ENCODE measurements around the gene SGPP1. TPM values are rescaled to one million over a fixed set of nuclear protein-coding genes. Genes with fewer than 3 reads are reported as not detected.

Gene SGPP1
- total and polyA plus RNA-seq, 10 of the 15 experiments (the other 5 are each of a cell fraction or from before 2014, with no cell fraction given), result 3.5 to 37.7 (median 25.5) TPM

DNA sequence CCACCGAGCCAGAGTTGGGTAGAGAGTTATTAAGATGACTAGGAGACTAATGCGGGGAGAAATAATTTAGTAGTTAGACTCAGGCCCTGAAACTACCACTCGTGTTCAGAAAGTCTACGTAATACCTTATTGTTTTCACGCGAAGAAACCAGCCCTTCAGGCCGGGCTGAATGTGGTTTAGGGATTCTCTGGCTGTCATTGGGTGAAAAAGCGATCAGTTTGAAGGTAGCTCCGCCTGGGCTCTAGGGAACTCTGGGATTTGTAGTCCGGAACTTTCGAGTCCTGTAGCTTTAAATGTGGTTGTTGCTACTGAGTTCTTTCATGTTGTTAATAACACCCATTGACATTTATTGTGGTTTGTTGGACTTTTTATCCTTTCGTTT, 85.6 kb downstream of the SGPP1 start (continued):
- TF ChIP-seq, protein P1, sequence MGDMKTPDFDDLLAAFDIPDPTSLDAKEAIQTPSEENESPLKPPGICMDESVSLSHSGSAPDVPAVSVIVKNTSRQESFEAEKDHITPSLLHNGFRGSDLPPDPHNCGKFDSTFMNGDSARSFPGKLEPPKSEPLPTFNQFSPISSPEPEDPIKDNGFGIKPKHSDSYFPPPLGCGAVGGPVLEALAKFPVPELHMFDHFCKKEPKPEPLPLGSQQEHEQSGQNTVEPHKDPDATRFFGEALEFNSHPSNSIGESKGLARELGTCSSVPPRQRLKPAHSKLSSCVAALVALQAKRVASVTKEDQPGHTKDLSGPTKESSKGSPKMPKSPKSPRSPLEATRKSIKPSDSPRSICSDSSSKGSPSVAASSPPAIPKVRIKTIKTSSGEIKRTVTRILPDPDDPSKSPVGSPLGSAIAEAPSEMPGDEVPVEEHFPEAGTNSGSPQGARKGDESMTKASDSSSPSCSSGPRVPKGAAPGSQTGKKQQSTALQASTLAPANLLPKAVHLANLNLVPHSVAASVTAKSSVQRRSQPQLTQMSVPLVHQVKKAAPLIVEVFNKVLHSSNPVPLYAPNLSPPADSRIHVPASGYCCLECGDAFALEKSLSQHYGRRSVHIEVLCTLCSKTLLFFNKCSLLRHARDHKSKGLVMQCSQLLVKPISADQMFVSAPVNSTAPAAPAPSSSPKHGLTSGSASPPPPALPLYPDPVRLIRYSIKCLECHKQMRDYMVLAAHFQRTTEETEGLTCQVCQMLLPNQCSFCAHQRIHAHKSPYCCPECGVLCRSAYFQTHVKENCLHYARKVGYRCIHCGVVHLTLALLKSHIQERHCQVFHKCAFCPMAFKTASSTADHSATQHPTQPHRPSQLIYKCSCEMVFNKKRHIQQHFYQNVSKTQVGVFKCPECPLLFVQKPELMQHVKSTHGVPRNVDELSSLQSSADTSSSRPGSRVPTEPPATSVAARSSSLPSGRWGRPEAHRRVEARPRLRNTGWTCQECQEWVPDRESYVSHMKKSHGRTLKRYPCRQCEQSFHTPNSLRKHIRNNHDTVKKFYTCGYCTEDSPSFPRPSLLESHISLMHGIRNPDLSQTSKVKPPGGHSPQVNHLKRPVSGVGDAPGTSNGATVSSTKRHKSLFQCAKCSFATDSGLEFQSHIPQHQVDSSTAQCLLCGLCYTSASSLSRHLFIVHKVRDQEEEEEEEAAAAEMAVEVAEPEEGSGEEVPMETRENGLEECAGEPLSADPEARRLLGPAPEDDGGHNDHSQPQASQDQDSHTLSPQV (IDR thresholded peaks at IDR 0.05), result no peak
- peak; percentile 9; the same call in 1 of the 2 replicates for TF ChIP-seq SIN3A (IDR thresholded peaks at IDR 0.05; ENCODE audit: low read depth, low read length)
- TF ChIP-seq CBFB (IDR thresholded peaks at IDR 0.05; ENCODE audit: low read depth), result 0 out of 2 replicates have a peak, but pooled peaks have one; percentile 23
- peak; percentile 79 for TF ChIP-seq GABPA (IDR thresholded peaks at IDR 0.05; ENCODE audit: low read depth)
- TF ChIP-seq MEF2B (IDR thresholded peaks at IDR 0.05; ENCODE audit: partially characterized antibody, poor library complexity, severe bottlenecking), result no peak
- TF ChIP-seq SMAD1 (IDR thresholded peaks at IDR 0.05; ENCODE audit: low read depth, partially characterized antibody), result peak; percentile 65
- no peak for TF ChIP-seq POLR2A (IDR thresholded peaks at IDR 0.05; ENCODE audit: low read depth, low read length)
- TF ChIP-seq, protein P2, sequence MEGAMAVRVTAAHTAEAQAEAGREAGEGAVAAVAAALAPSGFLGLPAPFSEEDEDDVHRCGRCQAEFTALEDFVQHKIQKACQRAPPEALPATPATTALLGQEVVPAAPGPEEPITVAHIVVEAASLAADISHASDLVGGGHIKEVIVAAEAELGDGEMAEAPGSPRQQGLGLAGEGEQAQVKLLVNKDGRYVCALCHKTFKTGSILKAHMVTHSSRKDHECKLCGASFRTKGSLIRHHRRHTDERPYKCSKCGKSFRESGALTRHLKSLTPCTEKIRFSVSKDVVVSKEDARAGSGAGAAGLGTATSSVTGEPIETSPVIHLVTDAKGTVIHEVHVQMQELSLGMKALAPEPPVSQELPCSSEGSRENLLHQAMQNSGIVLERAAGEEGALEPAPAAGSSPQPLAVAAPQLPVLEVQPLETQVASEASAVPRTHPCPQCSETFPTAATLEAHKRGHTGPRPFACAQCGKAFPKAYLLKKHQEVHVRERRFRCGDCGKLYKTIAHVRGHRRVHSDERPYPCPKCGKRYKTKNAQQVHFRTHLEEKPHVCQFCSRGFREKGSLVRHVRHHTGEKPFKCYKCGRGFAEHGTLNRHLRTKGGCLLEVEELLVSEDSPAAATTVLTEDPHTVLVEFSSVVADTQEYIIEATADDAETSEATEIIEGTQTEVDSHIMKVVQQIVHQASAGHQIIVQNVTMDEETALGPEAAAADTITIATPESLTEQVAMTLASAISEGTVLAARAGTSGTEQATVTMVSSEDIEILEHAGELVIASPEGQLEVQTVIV (IDR thresholded peaks at IDR 0.05; ENCODE audit: borderline replicate concordance, partially characterized antibody), result peak; percentile 2
- peak; percentile 82; the same call in 1 of the 2 replicates for TF ChIP-seq ZNF207 (IDR thresholded peaks at IDR 0.05; ENCODE audit: borderline replicate concordance)
- TF ChIP-seq NFYB (IDR thresholded peaks at IDR 0.05; ENCODE audit: insufficient read depth, low read depth, low read length), result peak; percentile 60
- no peak for TF ChIP-seq WRNIP1 (IDR thresholded peaks at IDR 0.05; ENCODE audit: borderline replicate concordance, low read depth, low read length)
- no peak for TF ChIP-seq TCF7 (IDR thresholded peaks at IDR 0.05; ENCODE audit: borderline replicate concordance)
- TF ChIP-seq, protein P3, sequence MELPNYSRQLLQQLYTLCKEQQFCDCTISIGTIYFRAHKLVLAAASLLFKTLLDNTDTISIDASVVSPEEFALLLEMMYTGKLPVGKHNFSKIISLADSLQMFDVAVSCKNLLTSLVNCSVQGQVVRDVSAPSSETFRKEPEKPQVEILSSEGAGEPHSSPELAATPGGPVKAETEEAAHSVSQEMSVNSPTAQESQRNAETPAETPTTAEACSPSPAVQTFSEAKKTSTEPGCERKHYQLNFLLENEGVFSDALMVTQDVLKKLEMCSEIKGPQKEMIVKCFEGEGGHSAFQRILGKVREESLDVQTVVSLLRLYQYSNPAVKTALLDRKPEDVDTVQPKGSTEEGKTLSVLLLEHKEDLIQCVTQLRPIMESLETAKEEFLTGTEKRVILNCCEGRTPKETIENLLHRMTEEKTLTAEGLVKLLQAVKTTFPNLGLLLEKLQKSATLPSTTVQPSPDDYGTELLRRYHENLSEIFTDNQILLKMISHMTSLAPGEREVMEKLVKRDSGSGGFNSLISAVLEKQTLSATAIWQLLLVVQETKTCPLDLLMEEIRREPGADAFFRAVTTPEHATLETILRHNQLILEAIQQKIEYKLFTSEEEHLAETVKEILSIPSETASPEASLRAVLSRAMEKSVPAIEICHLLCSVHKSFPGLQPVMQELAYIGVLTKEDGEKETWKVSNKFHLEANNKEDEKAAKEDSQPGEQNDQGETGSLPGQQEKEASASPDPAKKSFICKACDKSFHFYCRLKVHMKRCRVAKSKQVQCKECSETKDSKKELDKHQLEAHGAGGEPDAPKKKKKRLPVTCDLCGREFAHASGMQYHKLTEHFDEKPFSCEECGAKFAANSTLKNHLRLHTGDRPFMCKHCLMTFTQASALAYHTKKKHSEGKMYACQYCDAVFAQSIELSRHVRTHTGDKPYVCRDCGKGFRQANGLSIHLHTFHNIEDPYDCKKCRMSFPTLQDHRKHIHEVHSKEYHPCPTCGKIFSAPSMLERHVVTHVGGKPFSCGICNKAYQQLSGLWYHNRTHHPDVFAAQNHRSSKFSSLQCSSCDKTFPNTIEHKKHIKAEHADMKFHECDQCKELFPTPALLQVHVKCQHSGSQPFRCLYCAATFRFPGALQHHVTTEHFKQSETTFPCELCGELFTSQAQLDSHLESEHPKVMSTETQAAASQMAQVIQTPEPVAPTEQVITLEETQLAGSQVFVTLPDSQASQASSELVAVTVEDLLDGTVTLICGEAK (IDR thresholded peaks at IDR 0.05; ENCODE audit: borderline replicate concordance), result peak; percentile 77; the same call in 1 of the 2 replicates
- TF ChIP-seq RUNX3 (IDR thresholded peaks at IDR 0.05; ENCODE audit: low read length), result peak; percentile 89
- peak; percentile 16 for TF ChIP-seq NBN (IDR thresholded peaks at IDR 0.05)
- TF ChIP-seq, protein P4, sequence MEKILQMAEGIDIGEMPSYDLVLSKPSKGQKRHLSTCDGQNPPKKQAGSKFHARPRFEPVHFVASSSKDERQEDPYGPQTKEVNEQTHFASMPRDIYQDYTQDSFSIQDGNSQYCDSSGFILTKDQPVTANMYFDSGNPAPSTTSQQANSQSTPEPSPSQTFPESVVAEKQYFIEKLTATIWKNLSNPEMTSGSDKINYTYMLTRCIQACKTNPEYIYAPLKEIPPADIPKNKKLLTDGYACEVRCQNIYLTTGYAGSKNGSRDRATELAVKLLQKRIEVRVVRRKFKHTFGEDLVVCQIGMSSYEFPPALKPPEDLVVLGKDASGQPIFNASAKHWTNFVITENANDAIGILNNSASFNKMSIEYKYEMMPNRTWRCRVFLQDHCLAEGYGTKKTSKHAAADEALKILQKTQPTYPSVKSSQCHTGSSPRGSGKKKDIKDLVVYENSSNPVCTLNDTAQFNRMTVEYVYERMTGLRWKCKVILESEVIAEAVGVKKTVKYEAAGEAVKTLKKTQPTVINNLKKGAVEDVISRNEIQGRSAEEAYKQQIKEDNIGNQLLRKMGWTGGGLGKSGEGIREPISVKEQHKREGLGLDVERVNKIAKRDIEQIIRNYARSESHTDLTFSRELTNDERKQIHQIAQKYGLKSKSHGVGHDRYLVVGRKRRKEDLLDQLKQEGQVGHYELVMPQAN (conservative IDR thresholded peaks at IDR 0.05), result 0 out of 2 replicates have a peak, but pooled peaks have one; percentile 67
